Stimulated activated CD8-positive, alpha-beta memory T cell treated with anti-CD3 and anti-CD28 coated beads, Interleukin-7, amount 100 ng/mL, for 1 hour (primary cell): ENCODE measurements around the gene CENPS.
A peak's percentile ranks its signal among the peaks of the same experiment; 100 is the strongest.
"Not testable (repeated sequence)": the region's sequence is repeated elsewhere in the genome, so short reads cannot be mapped to it uniquely, and the experiment has no call there.

Experiments used
- DNase-seq, 2 donors: peaks; one replicate each; pipeline ENCODE4 v3.0.0-alpha.2; 2020; ENCODE audit warnings: low read depth in 2 of 2

The CENPS gene

DNA sequence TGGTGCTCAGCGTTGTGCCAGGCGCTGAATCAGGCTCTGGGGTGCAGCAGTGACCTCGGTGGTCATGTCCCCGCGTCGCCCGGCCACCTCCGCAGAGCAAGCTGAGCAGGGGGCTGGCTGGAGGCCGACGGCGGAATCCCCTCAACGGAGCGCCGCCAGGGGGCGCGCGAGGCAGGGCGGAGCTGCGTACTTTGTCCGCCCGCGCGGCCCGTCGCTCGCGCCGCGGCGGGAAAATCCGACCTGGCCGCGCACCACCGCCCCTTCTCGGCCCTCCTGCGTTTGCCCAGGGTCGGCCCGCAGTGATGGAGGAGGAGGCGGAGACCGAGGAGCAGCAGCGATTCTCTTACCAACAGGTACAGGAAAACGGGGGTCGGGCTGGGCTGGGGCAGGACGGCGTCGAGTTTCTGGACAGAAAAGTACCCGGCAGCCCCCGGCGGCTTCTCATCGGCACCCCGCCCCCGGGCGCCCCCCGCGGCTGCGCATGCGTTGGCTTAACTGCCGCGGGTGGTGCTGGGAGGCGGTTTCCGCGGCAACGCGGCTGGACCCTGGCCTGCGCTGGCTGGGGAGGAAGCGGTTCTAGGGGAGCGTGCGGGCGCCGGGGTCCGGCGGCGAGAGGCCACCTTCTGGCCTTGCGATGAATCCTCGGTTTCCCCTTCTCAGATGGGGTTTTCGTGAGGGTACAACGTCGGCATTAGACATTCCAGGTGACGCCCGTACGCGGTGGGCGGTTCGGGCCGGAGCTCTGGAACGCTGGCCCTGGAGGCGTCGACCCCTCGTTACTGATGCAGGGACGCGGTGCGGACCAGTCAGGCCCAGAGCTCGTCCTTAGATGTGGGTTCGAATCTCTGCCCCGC lies at the start of gene CENPS:
TSS of gene CENPS (plus strand) at position 218 of the 854 bp plus-strand sequence. CDS start at position 303, 85 bp downstream.
- peak; percentile 85 to 90 for DNase-seq

DNA sequence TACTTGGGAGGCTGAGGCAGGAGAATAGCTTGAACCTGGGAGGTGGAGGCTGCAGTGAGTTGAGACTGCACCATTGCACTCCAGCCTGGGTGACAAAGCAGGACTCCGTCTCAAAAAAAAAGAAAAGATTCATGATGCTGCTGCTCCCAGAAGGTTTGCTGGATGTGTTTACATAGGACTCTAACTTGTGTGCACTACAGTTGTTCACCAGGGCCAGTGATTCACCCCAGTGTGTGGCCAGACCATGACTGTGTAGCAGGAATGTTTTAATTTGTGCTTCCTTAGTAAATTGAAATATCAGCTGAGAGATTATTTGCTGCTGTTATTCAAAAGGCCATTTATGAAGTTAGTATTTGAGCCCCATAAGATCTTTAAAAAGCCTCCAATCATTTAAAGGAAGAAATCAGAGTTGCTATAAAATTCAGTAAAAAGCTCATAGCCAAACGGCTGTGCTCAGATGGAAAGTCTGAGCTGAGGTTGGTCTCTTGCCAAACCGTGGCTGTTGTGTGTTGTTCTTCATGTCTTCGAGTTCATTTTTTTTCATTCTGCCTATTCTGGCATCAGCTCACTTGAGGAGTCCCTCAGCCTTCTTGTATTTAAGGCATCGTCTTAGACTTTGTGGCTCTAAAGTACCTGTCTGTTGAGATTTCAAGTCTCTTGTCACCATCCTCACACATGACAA lies 49.5 kb upstream of the CENPS start:
- no peak for DNase-seq

DNA sequence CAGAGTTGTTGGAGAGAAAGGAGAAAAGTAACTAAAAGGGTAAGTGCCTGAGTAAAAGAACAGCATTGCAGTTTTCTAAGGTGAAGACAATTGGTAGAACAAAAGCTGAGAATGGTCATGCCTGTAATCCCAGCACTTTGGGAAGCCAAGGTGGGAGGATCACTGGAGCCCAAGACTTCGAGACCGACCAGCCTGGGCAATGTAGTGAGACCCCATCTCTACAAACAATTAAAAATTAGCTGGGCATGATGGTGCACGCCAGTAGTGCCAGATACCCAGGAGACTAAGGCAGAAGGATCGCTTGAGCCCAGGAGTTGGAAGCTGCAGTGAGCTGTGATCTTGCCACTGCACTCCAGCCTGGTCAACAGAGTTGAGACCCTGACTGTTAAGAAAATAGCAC lies 46.6 kb upstream of the CENPS start:
- no peak for DNase-seq

DNA sequence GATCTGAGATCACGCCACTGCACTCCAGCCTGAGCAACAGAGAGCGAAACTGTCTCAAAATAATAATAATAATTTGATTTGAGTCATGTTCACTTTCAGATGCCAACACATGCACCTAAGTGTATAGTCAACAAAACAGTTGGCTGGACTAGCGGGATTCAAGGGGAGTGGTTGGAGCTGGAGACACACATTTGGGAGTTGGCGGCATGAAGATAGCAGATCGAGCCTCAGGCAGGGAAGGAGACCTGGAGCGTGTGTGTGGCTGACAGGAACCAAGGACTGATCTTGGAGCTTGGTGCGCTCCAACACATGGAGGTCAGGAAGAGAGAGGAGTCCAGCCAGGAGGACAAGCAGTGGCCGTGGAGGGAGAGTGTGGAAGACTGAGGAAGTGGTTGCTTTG lies 46.0 kb upstream of the CENPS start:
- no peak for DNase-seq

DNA sequence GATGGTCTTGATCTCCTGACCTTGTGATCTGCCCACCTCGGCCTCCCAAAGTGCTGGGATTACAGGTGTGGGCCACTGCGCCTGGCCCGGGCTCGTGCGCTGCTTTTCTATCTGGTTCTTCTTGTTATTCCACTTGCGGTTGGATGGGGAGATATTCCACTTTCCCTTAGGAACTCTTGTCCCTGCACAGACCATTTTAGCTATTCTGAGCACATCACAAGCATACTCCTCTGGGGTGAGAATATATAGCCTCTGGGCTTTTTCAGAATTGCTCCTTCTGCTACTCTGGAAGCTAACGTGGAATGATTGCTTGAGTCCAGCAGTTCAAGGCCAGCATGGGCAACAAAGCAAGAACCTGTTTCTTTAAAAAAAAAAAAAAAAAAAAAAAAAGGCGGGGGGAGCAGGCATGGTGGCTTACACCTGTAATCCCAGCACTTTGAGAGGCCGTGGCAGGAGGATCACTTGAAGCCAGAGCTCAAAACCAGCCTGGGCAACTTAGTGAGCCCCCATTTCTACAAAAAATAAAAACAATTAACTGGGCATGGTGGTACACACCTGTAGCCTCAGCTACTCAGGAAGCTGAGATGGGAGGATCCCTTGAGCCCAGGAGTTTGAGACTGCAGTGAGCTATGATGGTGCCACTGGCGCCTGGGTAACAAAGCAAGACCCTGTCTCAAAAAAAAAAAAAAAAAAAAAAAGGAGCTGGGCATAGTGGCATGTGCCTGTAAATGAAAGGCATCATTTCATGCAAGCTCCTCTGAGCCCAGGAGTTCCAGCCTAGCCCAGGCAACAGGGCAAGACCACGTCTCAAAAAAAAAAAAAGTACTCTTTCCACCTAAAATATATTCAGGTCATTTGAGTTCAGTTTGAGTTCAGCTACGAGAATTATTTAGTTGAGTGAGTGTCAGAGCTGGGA lies 43.2 kb upstream of the CENPS start:
- no peak for DNase-seq

DNA sequence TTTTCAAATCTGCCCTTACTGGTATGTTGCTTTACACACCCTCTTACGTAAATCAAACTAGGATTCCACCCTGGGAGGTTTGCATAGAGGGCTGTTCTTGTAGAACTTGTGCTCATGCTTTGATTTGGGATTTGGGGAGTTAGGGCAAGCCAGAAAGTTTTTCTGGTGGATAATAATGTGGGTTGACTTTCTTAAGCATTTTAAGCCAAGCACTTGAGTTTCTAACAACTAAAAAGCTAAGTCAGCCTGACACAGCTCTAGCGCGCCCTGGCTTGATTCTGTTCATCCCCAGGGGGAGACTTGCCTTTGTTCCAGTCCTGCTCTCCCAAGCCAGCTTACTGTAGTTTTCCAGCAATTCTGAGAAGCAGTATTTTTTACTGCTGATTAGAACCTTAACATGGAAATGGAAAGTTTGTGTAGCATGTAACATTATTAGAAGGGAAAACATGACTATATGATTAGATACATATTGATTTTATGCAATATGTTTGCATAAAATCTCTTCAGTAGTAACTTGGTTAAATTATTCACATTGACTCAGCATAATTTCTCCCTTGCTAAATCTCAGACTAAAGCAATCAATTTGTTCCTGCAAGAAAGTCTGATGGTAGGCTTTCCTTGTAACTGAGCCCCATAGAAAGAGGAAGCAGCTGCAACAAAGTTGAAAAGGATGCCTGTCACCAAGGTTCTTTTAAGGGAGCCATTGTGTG lies 42.4 kb upstream of the CENPS start:
- no peak for DNase-seq

DNA sequence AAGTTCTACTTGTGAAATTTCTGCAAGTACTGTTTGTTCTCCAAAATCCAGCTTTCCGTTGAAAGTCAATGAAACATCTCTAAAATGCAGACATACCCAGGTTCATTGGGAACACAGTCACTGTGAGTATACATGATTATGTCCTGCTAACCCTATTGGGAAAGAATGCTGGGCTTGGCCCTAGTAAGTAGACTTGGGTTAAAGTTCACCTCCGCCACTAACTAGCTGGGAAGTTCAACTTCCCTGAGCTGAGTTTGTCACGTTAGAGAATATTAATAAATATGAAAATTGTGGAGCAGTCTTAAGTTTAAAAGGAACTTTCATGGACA lies 41.9 kb upstream of the CENPS start:
- DNase-seq, result no peak

DNA sequence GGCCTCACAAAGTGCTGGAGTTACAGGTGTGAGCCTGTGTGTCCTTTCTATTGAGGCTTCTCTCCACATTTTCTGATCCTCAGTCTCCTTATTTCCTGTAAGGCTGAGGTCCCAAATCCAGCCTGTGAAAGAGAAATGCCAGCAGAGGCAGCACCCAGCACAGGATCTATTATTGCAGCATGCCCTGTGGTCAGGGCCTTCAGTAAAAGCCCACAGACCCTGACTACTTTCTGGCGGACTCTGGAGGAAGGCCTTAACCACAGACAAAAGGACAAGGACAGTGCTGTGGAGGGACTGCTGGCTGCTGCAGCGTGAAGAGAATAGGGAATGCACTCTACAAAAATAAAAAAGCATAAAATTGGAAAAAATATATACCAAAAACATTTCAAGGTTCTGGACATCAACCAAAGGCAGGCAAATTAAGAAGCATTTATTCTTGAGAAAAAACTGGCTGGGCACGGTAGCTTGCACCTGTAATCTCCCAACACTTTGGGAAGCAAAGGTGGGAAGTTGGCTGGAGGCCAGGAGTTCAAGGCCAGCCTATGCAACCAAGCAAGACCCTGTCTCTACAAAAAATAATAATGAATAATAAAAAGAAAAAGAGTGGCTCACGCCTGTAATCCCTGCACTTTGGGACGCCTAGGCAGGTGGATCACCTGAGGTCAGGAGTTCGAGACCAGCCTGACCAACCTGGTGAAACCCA lies 40.8 kb upstream of the CENPS start:
- no peak for DNase-seq

DNA sequence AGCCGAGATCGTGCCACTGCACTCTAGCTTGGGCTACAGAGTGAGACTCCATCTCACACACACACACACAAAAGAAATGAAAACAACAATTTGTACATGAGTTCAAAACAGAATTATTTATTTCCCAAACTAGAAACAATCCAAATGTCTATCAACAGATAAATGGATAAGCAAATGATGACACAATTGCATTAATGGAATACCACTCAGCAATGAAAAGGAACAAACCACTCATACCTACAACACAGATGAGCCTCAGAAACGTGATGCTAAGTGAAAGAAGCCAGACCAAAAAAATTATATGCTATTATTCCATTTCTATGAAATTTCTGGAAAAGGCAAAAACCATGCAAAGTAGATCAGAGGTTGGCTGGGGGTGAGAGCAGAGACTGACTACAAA lies 33.4 kb upstream of the CENPS start:
- no peak for DNase-seq

DNA sequence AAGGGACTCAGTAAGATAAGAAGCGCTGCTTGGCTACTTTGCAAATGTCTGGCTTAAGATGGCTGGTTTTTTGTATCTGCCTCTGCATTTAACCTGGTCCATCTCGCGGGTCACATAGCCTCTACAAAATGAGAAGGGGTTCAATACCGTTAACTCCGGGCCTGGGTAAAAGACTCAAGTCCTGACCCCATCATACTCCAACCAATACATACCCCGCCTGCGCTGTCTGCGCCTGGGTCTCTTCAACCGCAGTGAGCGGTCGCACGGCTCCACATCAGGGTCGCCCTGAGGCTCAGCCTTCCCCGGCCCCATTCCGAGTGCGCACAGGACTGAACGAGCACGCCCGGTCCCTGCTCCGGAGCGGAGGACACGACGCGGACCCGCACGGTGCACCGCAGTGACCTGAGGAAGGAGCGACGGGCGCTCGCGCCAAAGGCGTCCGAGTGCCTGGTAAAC lies 31.9 kb upstream of the CENPS start:
- DNase-seq, result no peak

DNA sequence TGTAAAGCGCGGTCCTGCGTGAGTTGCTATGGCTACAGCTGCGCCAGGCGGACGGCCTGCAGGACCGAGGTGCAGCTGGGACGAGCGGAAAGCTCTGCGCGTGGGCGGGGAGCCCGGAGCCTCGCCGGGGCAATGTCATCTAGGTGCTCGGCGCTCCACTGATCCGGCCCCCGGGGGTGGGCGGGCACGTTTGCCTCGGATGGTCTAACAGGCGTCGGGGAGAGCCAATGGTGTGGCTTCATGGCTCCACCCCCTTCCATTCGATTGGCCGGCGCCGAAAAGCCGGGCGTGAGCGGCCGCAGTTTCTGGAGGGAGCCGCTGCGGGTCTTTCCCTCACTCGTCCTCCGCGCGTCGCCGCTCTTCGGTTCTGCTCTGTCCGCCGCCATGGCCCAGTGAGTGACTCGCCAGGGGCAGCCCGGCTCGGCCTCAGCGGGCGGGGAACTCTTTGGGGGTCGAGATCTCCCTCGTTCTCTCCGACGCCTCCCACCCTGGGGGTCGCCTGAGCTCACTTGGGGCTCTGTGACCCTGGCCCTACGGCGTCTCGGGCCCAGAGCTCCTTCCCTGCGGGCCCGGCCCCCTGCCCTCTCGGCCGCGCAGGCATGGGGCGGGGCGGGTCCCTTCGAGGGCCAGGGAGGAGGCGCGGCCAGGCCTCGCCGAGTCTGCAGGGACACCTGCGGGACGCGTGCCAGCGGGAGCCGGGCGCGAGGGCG lies 31.3 kb upstream of the CENPS start, which contains the start of gene PGD:
TSS of gene PGD (plus strand) at position 331 of the 710 bp plus-strand sequence. CDS start at position 385, 54 bp downstream.
- DNase-seq, result peak; percentile 92 to 93

DNA sequence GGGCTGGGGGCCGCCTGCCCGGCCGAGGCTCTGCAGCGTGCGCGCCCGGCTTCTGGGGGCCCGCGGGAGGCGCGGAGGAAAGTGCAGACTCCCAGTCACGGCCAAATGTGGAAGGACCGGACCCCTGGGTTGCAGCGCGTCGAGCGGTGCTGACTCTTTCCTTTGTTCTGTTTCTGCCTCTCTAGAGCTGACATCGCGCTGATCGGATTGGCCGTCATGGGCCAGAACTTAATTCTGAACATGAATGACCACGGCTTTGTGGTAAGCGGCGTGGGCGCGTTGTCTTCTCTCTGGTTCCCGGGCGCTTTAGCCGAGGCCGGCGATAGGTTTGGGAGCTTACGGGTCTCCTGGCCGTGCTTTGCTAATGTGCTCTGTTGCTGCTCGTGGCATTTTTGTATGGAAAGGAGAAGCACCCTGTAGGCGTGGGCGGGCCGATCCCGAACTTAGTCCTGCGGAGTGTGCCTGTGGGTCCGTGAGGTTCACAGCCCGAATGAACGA lies 30.7 kb upstream of the CENPS start:
- DNase-seq, result no peak

DNA sequence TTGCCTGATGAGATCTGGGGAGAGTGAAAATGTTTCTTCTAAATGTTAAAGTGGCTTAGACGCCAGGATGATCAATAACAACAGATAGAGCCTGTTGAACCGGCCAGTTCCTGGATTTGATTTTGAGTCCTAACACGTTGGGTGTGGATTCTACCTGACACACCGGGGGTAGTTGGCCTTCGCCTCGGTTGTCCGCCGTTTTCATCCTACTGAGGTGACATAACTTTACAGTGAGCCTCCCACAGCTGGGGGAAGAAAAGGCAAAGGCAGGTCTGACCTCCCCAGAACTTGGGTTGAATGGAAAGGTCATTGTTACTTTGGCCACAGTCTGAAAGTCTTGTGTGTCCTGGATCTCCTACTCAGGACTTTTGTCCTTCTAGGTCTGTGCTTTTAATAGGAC lies 30.2 kb upstream of the CENPS start:
- no peak for DNase-seq

DNA sequence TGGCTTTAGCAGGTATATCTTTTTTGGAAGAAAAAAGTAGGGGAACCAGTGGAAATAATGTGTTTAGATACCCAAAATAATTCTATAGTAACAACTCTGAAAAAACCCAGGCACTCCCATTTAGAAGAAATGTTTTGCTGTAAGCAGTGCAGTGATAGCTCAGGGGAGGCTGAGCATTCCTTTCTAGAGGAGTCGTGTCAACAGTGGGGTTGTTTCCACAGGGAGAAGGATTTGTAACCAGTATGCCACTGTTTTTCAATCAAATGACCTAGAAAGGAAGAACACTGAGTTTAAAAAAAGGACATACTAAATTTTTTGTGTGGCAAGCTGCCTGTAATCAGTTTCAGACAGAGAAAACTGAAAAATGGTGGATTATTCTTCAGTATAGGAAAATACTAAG lies 29.0 kb upstream of the CENPS start:
- no peak for DNase-seq

DNA sequence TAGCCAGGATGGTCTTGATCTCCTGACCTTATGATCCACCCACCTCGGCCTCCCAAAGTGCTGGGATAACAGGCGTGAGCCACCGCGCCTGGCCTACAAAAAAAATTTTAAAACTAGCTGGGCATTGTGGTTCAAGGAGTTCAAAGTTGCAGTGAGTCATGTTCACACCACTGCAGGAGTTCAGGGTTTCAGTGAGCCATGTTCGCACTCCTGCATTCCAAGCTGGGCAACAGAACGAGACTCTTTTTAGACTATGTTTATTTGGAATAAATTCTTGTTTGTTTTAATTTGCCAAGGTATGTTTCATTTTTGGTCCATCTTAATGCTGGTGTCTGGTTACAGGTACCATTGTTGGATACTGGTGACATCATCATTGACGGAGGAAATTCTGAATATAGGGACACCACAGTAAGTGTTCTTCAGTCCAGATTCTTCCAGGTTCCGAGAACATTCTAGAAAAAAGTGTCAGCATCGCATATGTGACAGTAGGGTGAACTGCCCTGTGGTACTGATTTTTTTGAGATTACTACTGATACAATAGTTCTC lies 27.4 kb upstream of the CENPS start:
- DNase-seq, result no peak

DNA sequence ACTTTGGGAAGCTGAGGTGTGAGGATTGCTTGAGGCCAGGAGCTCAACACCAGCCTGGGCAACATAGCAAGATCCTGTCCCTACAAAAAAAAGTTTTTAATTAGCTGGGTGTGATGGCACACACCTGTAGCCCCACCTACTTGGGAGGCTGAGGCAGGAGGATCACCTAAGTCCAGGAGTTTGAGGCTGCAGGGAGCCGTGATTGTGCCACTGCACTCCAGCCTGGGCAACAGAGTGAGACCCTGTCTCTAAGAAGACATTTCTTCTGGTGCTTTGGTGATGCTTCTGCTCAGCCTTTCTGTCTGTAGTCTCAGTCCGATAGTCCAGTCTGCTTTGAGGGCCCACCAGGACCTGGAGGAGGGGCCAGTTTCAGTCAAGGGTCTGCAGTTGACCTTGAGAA lies 23.0 kb upstream of the CENPS start:
- no peak for DNase-seq

DNA sequence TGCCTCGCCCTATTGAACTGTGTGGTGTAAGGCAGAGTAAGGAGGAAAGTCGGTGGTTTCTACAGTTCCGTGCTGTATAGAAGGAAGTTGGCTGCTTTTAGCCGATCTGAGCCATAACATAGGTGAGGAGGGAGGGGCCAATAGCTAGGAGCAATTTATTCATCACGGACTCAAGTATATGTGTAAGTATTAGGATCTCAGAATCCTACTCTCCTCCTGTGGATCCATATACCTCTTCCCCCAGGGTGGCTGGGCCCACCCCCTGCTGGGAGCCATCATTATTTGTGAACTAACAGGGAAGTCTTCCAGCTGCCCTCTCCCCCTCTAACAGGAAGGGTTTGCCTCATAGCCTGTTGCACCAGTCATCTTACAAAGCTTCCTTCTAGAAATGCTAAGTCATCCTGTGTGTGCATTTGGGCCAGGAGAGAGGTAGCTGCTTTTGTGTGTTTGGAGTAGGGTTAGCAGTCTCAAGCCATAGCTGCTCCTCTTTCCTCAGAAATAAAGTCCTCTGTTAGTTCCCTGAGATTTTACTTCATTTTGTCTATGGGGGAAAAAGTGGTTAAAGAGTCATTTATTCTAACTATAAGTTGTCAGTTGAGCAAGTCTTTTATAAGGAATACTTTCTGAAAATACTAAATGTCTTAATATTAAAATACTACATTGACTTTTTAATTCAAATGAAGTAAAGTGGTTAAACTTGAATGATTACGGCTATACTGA lies 14.9 kb upstream of the CENPS start:
- DNase-seq, result no peak

DNA sequence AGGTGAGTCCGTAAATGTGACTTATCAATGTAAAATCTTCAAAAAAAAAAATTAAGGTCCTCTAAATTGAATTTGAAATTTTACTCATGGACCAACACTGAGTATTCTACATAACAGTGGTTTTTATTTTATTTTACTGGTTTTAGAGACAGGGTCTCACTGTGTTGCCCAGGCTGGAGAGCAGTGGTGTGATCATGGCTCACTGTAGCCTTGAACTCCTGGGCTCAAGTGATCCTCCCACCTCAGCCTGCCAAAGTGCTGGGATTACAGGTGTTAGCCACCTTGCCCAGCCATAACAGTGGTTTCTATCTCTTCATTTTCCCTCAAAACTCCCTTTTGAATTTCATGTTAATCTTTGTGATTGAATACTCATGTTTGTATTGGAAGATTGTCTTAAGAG lies 14.3 kb upstream of the CENPS start:
- not testable (repeated sequence) for DNase-seq

DNA sequence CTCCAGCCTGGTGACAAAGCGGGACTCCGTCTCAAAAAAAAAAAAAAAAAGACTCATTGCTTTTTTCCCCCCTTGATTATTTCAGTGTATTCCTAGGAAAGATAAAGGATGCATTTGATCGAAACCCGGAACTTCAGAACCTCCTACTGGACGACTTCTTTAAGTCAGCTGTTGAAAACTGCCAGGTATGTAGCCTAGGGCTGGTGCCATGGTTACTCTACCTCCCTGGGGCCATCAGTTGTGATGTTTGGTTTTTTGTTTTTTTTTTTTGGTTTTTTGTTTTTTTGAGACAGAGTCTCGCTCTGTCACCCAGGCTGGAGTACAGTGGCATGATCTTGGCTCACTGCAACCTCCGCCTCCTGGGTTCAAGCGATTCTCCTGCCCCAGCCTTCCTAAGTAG lies 11.5 kb upstream of the CENPS start:
- not testable (repeated sequence) for DNase-seq
